Endothelial cell (in vitro differentiated cells): ENCODE measurements around the gene ADAMTSL1. TPM values are rescaled to one million over a fixed set of nuclear protein-coding genes. Genes with fewer than 3 reads are reported as not detected.

Source experiments
- DNase-seq: peaks from one replicate; pipeline ENCODE4 v3.0.0; 2021; ENCODE audit warnings: low spot score
- H3K27ac Mint-ChIP-seq: one replicate; pipeline ENCODE4 v1.8.0; 2021; ENCODE audit warnings: mixed read lengths, inconsistent platforms; ENCODE audit not compliant: unreplicated experiment
- H3K27me3 Mint-ChIP-seq: one replicate; pipeline ENCODE4 v1.8.0; 2021; ENCODE audit warnings: mild to moderate bottlenecking, moderate library complexity, mixed read lengths, inconsistent platforms; ENCODE audit not compliant: unreplicated experiment
- H3K36me3 Mint-ChIP-seq: one replicate; pipeline ENCODE4 v1.8.0; 2021; ENCODE audit warnings: mild to moderate bottlenecking, low read depth, mixed read lengths, inconsistent platforms; ENCODE audit not compliant: unreplicated experiment
- H3K4me1 Mint-ChIP-seq: one replicate; pipeline ENCODE4 v1.8.0; 2021; ENCODE audit warnings: mild to moderate bottlenecking, mixed read lengths, inconsistent platforms; ENCODE audit not compliant: unreplicated experiment
- H3K4me3 Mint-ChIP-seq: one replicate; pipeline ENCODE4 v1.8.0; 2021; ENCODE audit warnings: mild to moderate bottlenecking, mixed read lengths, inconsistent platforms; ENCODE audit not compliant: unreplicated experiment
- H3K9me3 Mint-ChIP-seq: one replicate; pipeline ENCODE4 v1.8.0; 2021; ENCODE audit warnings: mixed read lengths, inconsistent platforms; ENCODE audit not compliant: unreplicated experiment
- CTCF ChIP-seq: fragments of 200-600 bp; sonication (generic); IDR thresholded peaks from one replicate; pipeline ENCODE4 v1.5.0; 2021; ENCODE audit warnings: antibody characterized with exemption; ENCODE audit not compliant: unreplicated experiment
- total RNA-seq: library from RNA; stranded (reverse); fragmentation: NEBNext Ultra II Directional; extraction: Animal tissue kit (Norgen Biotek cat#: 25700); gene quantifications from one replicate; pipeline ENCODE4 v1.2.1, GENCODE V29; 2021; ENCODE audit not compliant: unreplicated experiment

ADAMTSL1 gene
- total RNA-seq, 1 donor from 2014 or later, result 18.2 TPM

GRCh38 chr9:18739641-18740318 is 265.8 kb downstream of the ADAMTSL1 start:
- no peak for TF ChIP-seq CTCF
- Mint-ChIP-seq H3K4me3 (no peak overlapping the region), H3K4me1 (no peaks in the 10 kb centered on the region), H3K36me3 (no peaks in the 10 kb centered on the region), H3K27me3 (no peaks in the 10 kb centered on the region), H3K27ac (no peak overlapping the region), H3K9me3 (no peaks in the 10 kb centered on the region)
- DNase-seq, result no peak

- H3K4me3 Mint-ChIP-seq, result no peak overlapping the region
Measured at GRCh38 chr9:18741359-18741758, 267.4 kb downstream of the ADAMTSL1 start.

GRCh38 chr9:18741945-18742344 is 268.0 kb downstream of the ADAMTSL1 start:
- Mint-ChIP-seq H3K4me3 (no peak overlapping the region), H3K9me3 (no peaks in the 10 kb centered on the region), H3K27me3 (peaks cover 1% of the 10 kb centered on the region), H3K27ac (no peak overlapping the region), H3K36me3 (no peaks in the 10 kb centered on the region), H3K4me1 (no peaks in the 10 kb centered on the region)
- no peak for DNase-seq
- TF ChIP-seq CTCF, result no peak

More at GRCh38 chr9:18741359-18741758, 267.4 kb downstream of the ADAMTSL1 start:
- H3K27ac Mint-ChIP-seq, result no peak overlapping the region
- TF ChIP-seq CTCF, result no peak
- H3K36me3 Mint-ChIP-seq, result no peaks in the 10 kb centered on the region
- DNase-seq, result no peak
- no peaks in the 10 kb centered on the region for H3K9me3 Mint-ChIP-seq
- H3K27me3 Mint-ChIP-seq, result peaks cover 1% of the 10 kb centered on the region
- no peaks in the 10 kb centered on the region for H3K4me1 Mint-ChIP-seq

- H3K27me3 Mint-ChIP-seq, result peaks cover 1% of the 10 kb centered on the region
- no peaks in the 10 kb centered on the region for H3K4me1 Mint-ChIP-seq
- H3K36me3 Mint-ChIP-seq, result no peaks in the 10 kb centered on the region
- no peak for TF ChIP-seq CTCF
- DNase-seq, result no peak
- H3K9me3 Mint-ChIP-seq, result no peaks in the 10 kb centered on the region
- H3K27ac Mint-ChIP-seq, result no peak overlapping the region
- H3K4me3 Mint-ChIP-seq, result no peak overlapping the region
Measured at GRCh38 chr9:18743421-18743820, 269.5 kb downstream of the ADAMTSL1 start.

- Mint-ChIP-seq H3K36me3 (no peaks in the 10 kb centered on the region), H3K27me3 (peaks cover 1% of the 10 kb centered on the region), H3K4me1 (no peaks in the 10 kb centered on the region), H3K4me3 (no peak overlapping the region), H3K27ac (no peak overlapping the region), H3K9me3 (no peaks in the 10 kb centered on the region)
- no peak for TF ChIP-seq CTCF
- no peak for DNase-seq
Measured at GRCh38 chr9:18743971-18744370, 270.0 kb downstream of the ADAMTSL1 start.
